Small intestine (tissue), 7 donors: ENCODE measurements around the gene NRN1. TPM values are rescaled to one million over a fixed set of nuclear protein-coding genes. Genes with fewer than 3 reads are reported as not detected.
A peak's percentile ranks its signal among the peaks of the same experiment; 100 is the strongest.
"Not testable (repeated sequence)": the region's sequence is repeated elsewhere in the genome, so short reads cannot be mapped to it uniquely, and the experiment has no call there.

Source experiments
- DNase-seq, 2 donors: peaks; one replicate each; pipeline versions ENCODE4 v3.0.0 to v3.0.0-alpha.2; 2013
- FAIRE-seq: peaks from 2 replicates; lab custom pipeline; 2012; peaks lifted over from hg19 to GRCh38; lab: Jason Lieb, UNC
- H3K27ac ChIP-seq, 3 donors: one replicate each; pipeline ENCODE4 v1.5.1; 2013; ENCODE audit warnings: low read length in 2 of 3, mild to moderate bottlenecking in 2 of 3, control low read depth in 1 of 3, inconsistent platforms in 1 of 3, low read depth in 1 of 3, moderate library complexity in 1 of 3
- H3K27me3 ChIP-seq, 3 donors: one replicate each; pipeline ENCODE4 v1.6.1; 2013; ENCODE audit warnings: low read length in 3 of 3, inconsistent platforms in 1 of 3; ENCODE audit not compliant: control insufficient read depth in 3 of 3, insufficient read depth in 3 of 3
- H3K36me3 ChIP-seq, 3 donors: one replicate each; pipeline ENCODE4 v1.6.1; 2013; ENCODE audit warnings: low read length in 3 of 3, inconsistent platforms in 1 of 3, low read depth in 1 of 3, mild to moderate bottlenecking in 1 of 3, moderate library complexity in 1 of 3; ENCODE audit not compliant: control insufficient read depth in 3 of 3, insufficient read depth in 2 of 3
- H3K4me1 ChIP-seq, 3 donors: one replicate each; pipeline ENCODE4 v1.6.1; 2013; ENCODE audit warnings: low read length in 2 of 3, inconsistent platforms in 1 of 3, low read depth in 1 of 3, mild to moderate bottlenecking in 1 of 3, moderate library complexity in 1 of 3; ENCODE audit not compliant: control insufficient read depth in 3 of 3, insufficient read depth in 2 of 3
- H3K4me3 ChIP-seq, 3 donors: one replicate each; pipeline ENCODE4 v1.5.1; 2013; ENCODE audit warnings: low read length in 3 of 3, control low read depth in 1 of 3, inconsistent platforms in 1 of 3, low read depth in 1 of 3, mild to moderate bottlenecking in 1 of 3, moderate library complexity in 1 of 3
- H3K9me3 ChIP-seq, 2 donors: one replicate each; pipeline ENCODE4 v1.6.1; 2013; ENCODE audit warnings: low read depth in 1 of 2, low read length in 1 of 2; ENCODE audit not compliant: control insufficient read depth in 2 of 2, insufficient read depth in 1 of 2
- WGBS, 3 donors: extraction: QIAGEN DNeasy Blood & Tissue Kit; methylation state at CpG; one replicate each; pipeline ENCODE4 v1.1.7; 2013; 5-methylcytosine and 5-hydroxymethylcytosine counted together
- polyA plus RNA-seq, 4 donors: library from polyadenylated mRNA; stranded (reverse) in 3 of 4; unstranded in 1 of 4; fragments of 200-250 nt in 3 of 4; fragments of 120-200 nt in 1 of 4; gene quantifications; one replicate each; pipeline versions ENCODE4 v1.2.1 to v1.2.3, GENCODE V29; 2013
- donor health status: healthy with polysubstance abuse.
- donor health status: control.
- donor health status: control.
- donor health status: Bipolar disorder and iron deficiency.
- donor health status: healthy.

NRN1 gene
- polyA plus RNA-seq, 4 donors: 2.0 to 13.2 (median 3.2) TPM; not detected in 1

DNA sequence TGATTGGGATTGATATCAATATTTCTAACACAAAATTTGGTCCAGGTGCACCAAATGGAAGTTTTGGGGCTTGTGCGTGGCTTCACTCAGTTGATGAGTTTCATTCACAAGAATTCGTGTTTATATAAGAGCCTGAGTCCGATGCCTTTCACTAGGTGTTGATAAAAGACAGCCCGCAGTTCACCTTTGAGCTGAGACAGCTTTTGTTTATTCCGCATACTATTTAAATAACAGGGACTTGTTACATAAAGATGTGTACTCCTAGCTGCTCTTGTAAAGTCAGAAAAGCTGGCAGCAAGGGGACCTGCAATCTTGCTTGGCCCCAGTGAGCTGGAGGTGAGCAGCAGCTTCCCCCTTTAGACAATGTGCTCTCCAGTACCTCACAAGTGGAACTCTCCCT, 19.0 kb upstream of the NRN1 start:
- WGBS, 3 donors: 27 to 54% (median 40%) methylated on average over 5 of the region's 5 CpGs
- H3K4me1 ChIP-seq: no peaks in the 10 kb centered on the region
- H3K4me3 ChIP-seq: no peak overlapping the region
- no peak overlapping the region for H3K27ac ChIP-seq
- no peaks in the 10 kb centered on the region for H3K9me3 ChIP-seq
- no peak for FAIRE-seq
- no peak for DNase-seq
- H3K27me3 ChIP-seq: peaks cover 0 to 8% (median 2%) of the 10 kb centered on the region in 3 donors
- no peaks in the 10 kb centered on the region for H3K36me3 ChIP-seq

DNA sequence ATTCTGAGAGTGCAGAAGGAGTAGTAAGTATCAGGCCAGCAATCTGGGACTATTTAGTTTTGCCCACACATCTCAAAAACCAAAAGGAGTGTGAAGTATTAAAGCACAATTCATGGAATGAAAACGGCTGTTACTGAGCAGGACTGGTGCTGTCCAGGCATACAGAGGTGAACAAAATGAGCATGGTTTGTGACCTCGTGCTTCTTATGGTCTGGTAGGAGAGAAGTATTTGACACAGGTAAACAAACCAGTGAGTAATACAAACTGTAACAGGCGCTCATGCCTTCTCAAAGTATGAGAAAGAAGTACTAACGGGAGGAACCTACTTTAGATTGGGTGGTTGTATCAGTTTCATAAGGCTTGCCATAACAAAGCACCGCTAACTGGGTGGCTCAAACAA, 17.5 kb upstream of the NRN1 start:
- WGBS, 3 donors: 54 to 64% (median 62%) methylated on average over 5 of the region's 5 CpGs
- DNase-seq: no peak
- Histone ChIP-seq H3K27ac (no peak overlapping the region), H3K9me3 (no peaks in the 10 kb centered on the region), H3K4me1 (no peaks in the 10 kb centered on the region), H3K27me3 (peaks cover 0 to 8% (median 4%) of the 10 kb centered on the region in 3 donors), H3K4me3 (no peak overlapping the region), H3K36me3 (no peaks in the 10 kb centered on the region)
- FAIRE-seq: no peak

DNA sequence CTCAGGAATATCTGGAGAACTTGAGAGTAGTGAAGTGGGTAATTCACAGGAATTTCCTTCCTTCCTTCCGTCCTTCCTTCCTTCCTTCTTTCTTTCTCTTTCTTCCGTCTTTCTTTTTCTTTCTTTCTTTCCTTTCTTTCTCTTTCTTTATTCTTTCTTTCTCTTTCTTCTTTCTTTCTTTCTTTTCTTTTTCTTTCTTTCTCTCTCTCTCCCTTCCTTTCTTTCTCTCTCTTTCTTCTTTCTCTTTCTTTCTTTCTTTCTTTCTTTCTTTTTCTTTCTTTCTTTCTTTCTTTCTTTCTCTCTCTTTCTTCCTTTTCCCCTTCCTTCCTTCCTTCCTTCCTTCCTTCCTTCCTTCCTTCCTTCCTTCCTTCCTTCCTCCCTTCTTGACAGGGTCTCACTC, 16.1 kb upstream of the NRN1 start:
- FAIRE-seq, H3K4me1 ChIP-seq, DNase-seq, H3K9me3 ChIP-seq, H3K27me3 ChIP-seq, H3K36me3 ChIP-seq, H3K4me3 ChIP-seq, H3K27ac ChIP-seq: not testable (repeated sequence)
- 51 to 77% (median 53%) methylated on average over 2 of the region's 2 CpGs for WGBS, 3 donors

DNA sequence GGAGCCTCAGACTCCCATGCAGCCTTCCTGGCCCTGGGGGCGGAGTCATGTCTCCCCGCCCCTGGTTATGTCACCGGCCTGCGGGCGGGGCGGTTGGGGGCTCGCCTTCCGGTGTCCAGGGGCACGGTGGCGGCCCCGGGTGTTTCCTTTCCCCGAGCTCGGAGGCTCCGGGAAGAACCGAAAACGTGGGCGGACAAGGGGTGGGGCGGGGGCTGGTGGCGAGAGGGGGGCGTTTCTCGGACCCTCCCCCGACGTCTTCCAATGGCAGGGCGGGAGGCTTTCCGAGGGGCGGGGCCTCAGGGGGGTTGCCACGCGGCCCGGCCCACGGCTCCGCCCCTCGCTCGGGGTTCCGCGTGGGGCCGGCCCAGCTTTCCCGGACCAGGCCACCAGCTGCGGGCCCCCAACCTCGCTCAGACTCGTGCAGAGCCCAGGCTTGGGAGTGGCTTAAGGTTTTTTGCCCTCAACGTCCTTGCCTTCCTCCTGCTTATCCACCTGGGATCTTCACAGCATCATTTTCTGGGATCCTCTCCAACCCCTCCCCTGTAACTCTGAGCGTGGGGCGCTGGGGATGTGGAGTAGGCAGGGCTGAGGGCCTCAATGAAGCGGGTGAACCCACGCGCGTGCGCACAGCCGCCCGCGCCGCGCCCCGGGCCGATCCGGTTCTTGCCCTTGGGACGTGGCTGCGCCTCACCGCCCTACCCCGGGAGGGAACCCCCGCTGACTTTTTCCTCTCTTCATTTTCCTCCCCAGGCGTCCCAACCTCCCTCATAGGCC, 2.1 kb upstream of the NRN1 start:
- peak overlapping the region; percentile 41 to 49 (median 45) for H3K4me3 ChIP-seq
- DNase-seq: peak; percentile 37 to 79
- H3K27me3 ChIP-seq: peaks cover 3 to 73% (median 35%) of the 10 kb centered on the region in 3 donors
- peaks cover 2 to 17% (median 2%) of the 10 kb centered on the region in 3 donors for H3K4me1 ChIP-seq
- no peaks in the 10 kb centered on the region for H3K9me3 ChIP-seq
- WGBS, 3 donors: 0 to 1% (median 1%) methylated on average over 50 to 62 of the region's 62 CpGs
- no peaks in the 10 kb centered on the region for H3K36me3 ChIP-seq
- peak overlapping the region in 1 of 3 donors; percentile 75 for H3K27ac ChIP-seq
- no peak for FAIRE-seq

GRCh38 chr6:6008089-6008647, 1.4 kb upstream of the NRN1 start:
- H3K4me1 ChIP-seq: peaks cover 2 to 22% (median 2%) of the 10 kb centered on the region in 3 donors
- DNase-seq (no peak), FAIRE-seq (no peak)
- no peaks in the 10 kb centered on the region for H3K36me3 ChIP-seq
- H3K9me3 ChIP-seq: no peaks in the 10 kb centered on the region
- peaks cover 6 to 75% (median 42%) of the 10 kb centered on the region in 3 donors for H3K27me3 ChIP-seq
- no peak overlapping the region for H3K27ac ChIP-seq
- peak overlapping the region; percentile 41 to 49 (median 45) for H3K4me3 ChIP-seq
- WGBS, 3 donors: 1 to 2% (median 1%) methylated on average over 18 of the region's 18 CpGs

DNA sequence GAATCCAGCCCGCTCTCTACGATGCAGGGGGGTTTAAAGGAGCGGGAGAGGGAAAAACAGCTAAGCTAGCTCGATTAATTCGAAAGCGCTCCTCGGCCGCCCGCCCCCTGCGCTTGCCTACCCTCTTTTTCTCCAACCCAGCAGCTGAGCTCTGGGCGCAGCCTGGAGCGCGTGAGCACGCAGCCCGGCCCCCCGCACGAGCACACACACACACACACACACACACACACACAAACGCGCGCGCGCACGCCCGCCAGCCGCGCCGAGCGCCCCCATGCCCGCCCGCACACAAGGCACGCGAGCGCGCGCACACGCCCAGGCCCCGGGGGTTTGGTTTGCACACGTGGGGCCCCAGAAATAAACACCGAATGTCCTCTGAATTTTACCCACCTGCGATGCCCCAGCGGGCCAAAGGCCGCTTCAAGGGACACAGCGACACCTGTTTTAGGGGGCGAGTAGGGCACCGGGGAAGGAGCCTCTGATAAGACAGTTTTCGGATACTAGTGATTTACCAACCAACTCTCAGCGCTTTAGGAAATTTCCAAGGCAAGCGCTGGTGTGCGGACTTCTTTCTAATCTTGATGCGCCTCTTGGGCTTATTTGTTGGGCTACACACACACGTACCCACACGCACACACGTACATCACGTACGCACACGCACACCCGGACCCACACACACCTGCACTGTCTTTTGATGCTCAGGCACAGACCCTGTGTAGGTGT, 802 bp upstream of the NRN1 start:
- peak overlapping the region in 2 of 3 donors; percentile 33 to 38 for H3K4me3 ChIP-seq
- 1 to 3% (median 2%) methylated on average over 44 to 57 of the region's 57 CpGs for WGBS, 3 donors
- H3K27me3 ChIP-seq: peaks cover 11 to 82% (median 48%) of the 10 kb centered on the region in 3 donors
- H3K36me3 ChIP-seq: no peaks in the 10 kb centered on the region
- no peak overlapping the region for H3K27ac ChIP-seq
- peak in 1 of 2 donors; percentile 56 for DNase-seq
- FAIRE-seq: no peak
- no peaks in the 10 kb centered on the region for H3K9me3 ChIP-seq
- H3K4me1 ChIP-seq: peaks cover 2 to 23% (median 2%) of the 10 kb centered on the region in 3 donors

- Histone ChIP-seq H3K4me1 (peaks cover 2 to 27% (median 2%) of the 10 kb centered on the region in 3 donors), H3K27ac (no peak overlapping the region), H3K36me3 (no peaks in the 10 kb centered on the region), H3K9me3 (peaks cover 0 to 2% of the 10 kb centered on the region in 2 donors), H3K27me3 (peaks cover 23 to 92% (median 63%) of the 10 kb centered on the region in 3 donors), H3K4me3 (peak overlapping the region in 1 of 3 donors; percentile 14)
- no peak for FAIRE-seq
- DNase-seq: no peak
- 4 to 7% (median 7%) methylated on average over 10 of the region's 10 CpGs for WGBS, 3 donors
Observed at GRCh38 chr6:6006006-6006427, 708 bp downstream of the NRN1 start.
